K562 (cell line): ENCODE measurements around the gene RNF145. TPM values are rescaled to one million over a fixed set of nuclear protein-coding genes. Genes with fewer than 3 reads are reported as not detected.

Experiments
- ATF3 ChIP-seq, 2 experiments: fragments of 450-650 bp in 1 of 2; sonication (generic) in 1 of 2; formaldehyde crosslinking in 1 of 2; IDR thresholded peaks in 1 of 2; conservative IDR thresholded peaks in 1 of 2; 2 replicates each; pipeline versions ENCODE4 v1.6.1 to v1.8.1; 2016 to 2023; ENCODE audit warnings: mild to moderate bottlenecking in 2 of 2, moderate library complexity in 2 of 2, inconsistent platforms in 1 of 2, missing genetic modification reagents in 1 of 2
- BCLAF1 ChIP-seq, 2 experiments: fragments of 450-650 bp in 1 of 2; IDR thresholded peaks; 2 replicates each; pipeline ENCODE4 v1.6.1; 2011 to 2017; ENCODE audit warnings: low read depth in 2 of 2, antibody characterized with exemption in 1 of 2, borderline replicate concordance in 1 of 2, low read length in 1 of 2, mild to moderate bottlenecking in 1 of 2, mixed read lengths in 1 of 2; ENCODE audit not compliant: control insufficient read depth in 1 of 2
- CLOCK ChIP-seq: fragments of 250-450 bp; sonication (Bioruptor Pico); IDR thresholded peaks from 2 replicates; pipeline ENCODE4 v1.4.0; 2020; ENCODE audit warnings: mild to moderate bottlenecking, moderate library complexity, borderline replicate concordance
- E2F3 ChIP-seq: fragments of 250-450 bp; sonication (Bioruptor Pico); IDR thresholded peaks from 2 replicates; pipeline ENCODE4 v1.4.0; 2020; ENCODE audit warnings: mild to moderate bottlenecking
- ELF2 ChIP-seq: fragments of 250-450 bp; sonication (Bioruptor Pico); IDR thresholded peaks from 2 replicates; pipeline ENCODE4 v1.5.0; 2021; ENCODE audit warnings: mild to moderate bottlenecking
- JUND ChIP-seq, 2 experiments: IDR thresholded peaks; 2 replicates in 1 of 2; 3 replicates in 1 of 2; pipeline ENCODE4 v1.6.1; 2011; ENCODE audit warnings: borderline replicate concordance in 2 of 2, low read depth in 2 of 2, low read length in 2 of 2, improper control_type of control experiment in 1 of 2, missing biosample characterization in 1 of 2, missing genetic modification characterization in 1 of 2, missing genetic modification reagents in 1 of 2
- KLF16 ChIP-seq: IDR thresholded peaks from 2 replicates; pipeline ENCODE4 v1.6.1; 2016; ENCODE audit warnings: antibody characterized with exemption
- MEIS2 ChIP-seq: fragments of 450-650 bp; IDR thresholded peaks from 2 replicates; pipeline ENCODE4 v1.6.1; 2014; ENCODE audit warnings: mild to moderate bottlenecking; ENCODE audit not compliant: partially characterized antibody
- MTA3 ChIP-seq: fragments of 450-650 bp; formaldehyde crosslinking; IDR thresholded peaks from 2 replicates; pipeline ENCODE4 v1.6.1; 2017; ENCODE audit warnings: mild to moderate bottlenecking, borderline replicate concordance
- PHF8 ChIP-seq: fragments of 200-600 bp; sonication (generic); IDR thresholded peaks from 2 replicates; pipeline ENCODE4 v1.6.1; 2012; ENCODE audit warnings: mixed run types, mild to moderate bottlenecking, inconsistent platforms, low read length, moderate library complexity, borderline replicate concordance
- SOX6 ChIP-seq: fragments of 450-650 bp; IDR thresholded peaks from 2 replicates; pipeline ENCODE4 v1.6.1; 2014; ENCODE audit warnings: mild to moderate bottlenecking
- TAF15 ChIP-seq: fragments of 200-400 bp; formaldehyde crosslinking; IDR thresholded peaks from 2 replicates; pipeline ENCODE4 v1.6.1; 2017; ENCODE audit warnings: mild to moderate bottlenecking, low read depth, low read length, moderate library complexity
- ZFX ChIP-seq: sonication (generic); formaldehyde crosslinking; IDR thresholded peaks from 2 replicates; pipeline ENCODE4 v1.8.0; 2022; ENCODE audit warnings: mild to moderate bottlenecking, missing genetic modification reagents, moderate library complexity
- ZNF134 ChIP-seq: fragments of 250-450 bp; sonication (Bioruptor Pico); conservative IDR thresholded peaks from 2 replicates; pipeline ENCODE4 v1.4.0; 2020
- ZNF263 ChIP-seq: sonication (generic); formaldehyde crosslinking; IDR thresholded peaks from 2 replicates; pipeline ENCODE4 v1.8.0; 2022; ENCODE audit warnings: mild to moderate bottlenecking, missing genetic modification reagents, borderline replicate concordance
- ZNF384 ChIP-seq: IDR thresholded peaks from 2 replicates; pipeline ENCODE4 v1.6.1; 2012; ENCODE audit warnings: low read depth, low read length, improper control_type of control experiment
- ZNF395 ChIP-seq: fragments of 200-800 bp; sonication (Bioruptor generic); IDR thresholded peaks from 2 replicates; pipeline ENCODE4 v1.6.1; 2017; ENCODE audit warnings: missing genetic modification characterization, missing compliant biosample characterization
- ZNF445 ChIP-seq: fragments of 250-450 bp; sonication (Bioruptor Pico); IDR thresholded peaks from 2 replicates; pipeline ENCODE4 v1.4.0; 2020; ENCODE audit warnings: low read depth, mild to moderate bottlenecking, moderate library complexity
- polyA plus RNA-seq, 8 experiments: library from polyadenylated mRNA; depleted of rRNA in 4 of 8; stranded (reverse) in 5 of 8; unstranded in 3 of 8; fragments of >200 nt; fragmentation: Nextera tagmentation in 2 of 8; fragmentation: Illumina TruSeq in 1 of 8; extraction: Ambion mirVana in 2 of 8; extraction: Trizol in 1 of 8; gene quantifications; 2 replicates each; pipeline versions ENCODE4 v1.2.1 to v1.2.3, GENCODE V29; 2011 to 2014; ENCODE audit warnings: inconsistent platforms in 1 of 8, missing spikeins in 1 of 8
- total RNA-seq, 7 experiments: library from RNA; depleted of rRNA in 6 of 7; stranded (reverse); fragments of >200 nt in 6 of 7; fragmentation: Illumina TruSeq in 2 of 7; extraction: Trizol in 2 of 7; gene quantifications; 2 replicates each; pipeline versions ENCODE4 v1.2.1 to v1.2.3, GENCODE V29; 2011 to 2021; ENCODE audit warnings: low replicate concordance in 1 of 7

The RNF145 gene
- total and polyA plus RNA-seq, 9 of the 15 experiments (the other 6 are each of a cell fraction or from before 2014, with no cell fraction given) = 13.6 to 40.7 (median 25.4) TPM

- TF ChIP-seq PHF8 = no peak
- TF ChIP-seq ZNF384 = peak; percentile 79
- TF ChIP-seq ZNF134 (CRISPR knock-in tag) = peak; percentile 18; the same call in 1 of the 2 replicates
- TF ChIP-seq E2F3 = no peak
- no peak for TF ChIP-seq ZNF445
- TF ChIP-seq ZNF395 (CRISPR knock-in tag) = 0 out of 2 replicates have a peak, but pooled peaks have one; percentile 2
- TF ChIP-seq ZFX (CRISPR knock-in tag) = no peak
- TF ChIP-seq MTA3 = no peak
- peak; percentile 68; the same call in 1 of the 2 replicates for TF ChIP-seq ATF3 (IDR thresholded peaks at IDR 0.05)
- no peak for TF ChIP-seq ATF3 (CRISPR knock-in tag; conservative IDR thresholded peaks at IDR 0.05)
- no peak for TF ChIP-seq CLOCK (CRISPR knock-in tag)
- TF ChIP-seq KLF16 = no peak
- no peak for TF ChIP-seq TAF15
- TF ChIP-seq MEIS2 = peak; percentile 76
- no peak for TF ChIP-seq BCLAF1 (IDR thresholded peaks at IDR 0.05; ENCODE audit: borderline replicate concordance in 1 of 2, control insufficient read depth in 1 of 2, low read depth in 2 of 2, low read length in 1 of 2)
- TF ChIP-seq JUND (IDR thresholded peaks at IDR 0.05; ENCODE audit: borderline replicate concordance, low read depth, low read length) = peak; percentile 31; the same call in 1 of the 2 replicates
- no peak for TF ChIP-seq JUND (tag; IDR thresholded peaks at IDR 0.05; ENCODE audit: borderline replicate concordance, low read depth, low read length)
- TF ChIP-seq SOX6 = peak; percentile 32; the same call in 1 of the 2 replicates
- no peak for TF ChIP-seq ELF2 (CRISPR knock-in tag)
- no peak for TF ChIP-seq ZNF263 (CRISPR knock-in tag)
Observed at GRCh38 chr5:159212657-159213462, 3.5 kb upstream of the RNF145 start (continued).
